Type B pancreatic cell (in vitro differentiated cells): ENCODE measurements around the gene SLC4A9. TPM values are rescaled to one million over a fixed set of nuclear protein-coding genes. Genes with fewer than 3 reads are reported as not detected.
A peak's percentile ranks its signal among the peaks of the same experiment; 100 is the strongest.

Experiments
- DNase-seq: peaks from one replicate; pipeline ENCODE4 v3.0.0; 2021; ENCODE audit warnings: mixed read lengths; ENCODE audit not compliant: unreplicated experiment; ENCODE audit errors: extremely low spot score
- H3K27ac Mint-ChIP-seq: 2 replicates; pipeline ENCODE4 v1.8.0; 2021; ENCODE audit warnings: mild to moderate bottlenecking, mixed read lengths
- H3K27me3 Mint-ChIP-seq: 2 replicates; pipeline ENCODE4 v1.8.0; 2021; ENCODE audit warnings: mixed read lengths
- H3K36me3 Mint-ChIP-seq: 2 replicates; pipeline ENCODE4 v1.8.0; 2021; ENCODE audit warnings: mixed read lengths
- H3K4me1 Mint-ChIP-seq: one replicate; pipeline ENCODE4 v1.8.0; 2021; ENCODE audit warnings: mixed read lengths; ENCODE audit not compliant: unreplicated experiment
- H3K4me3 Mint-ChIP-seq: 2 replicates; pipeline ENCODE4 v1.8.0; 2021; ENCODE audit warnings: mild to moderate bottlenecking, mixed read lengths
- H3K9me3 Mint-ChIP-seq: 2 replicates; pipeline ENCODE4 v1.8.0; 2021; ENCODE audit warnings: mixed read lengths
- CTCF ChIP-seq: fragments of 200-600 bp; sonication (generic); conservative IDR thresholded peaks from 2 replicates; pipeline ENCODE4 v1.5.0; 2021; ENCODE audit warnings: antibody characterized with exemption, mild to moderate bottlenecking
- total RNA-seq: library from RNA; stranded (reverse); gene quantifications from 2 replicates; pipeline ENCODE4 v1.2.1, GENCODE V29; 2021; ENCODE audit warnings: low replicate concordance

The SLC4A9 gene
- total RNA-seq, 1 donor from 2014 or later, result not detected

GRCh38 chr5:140398379-140398811 is 38.4 kb downstream of the SLC4A9 start:
- DNase-seq, result no peak
- Mint-ChIP-seq H3K4me3 (no peak overlapping the region), H3K9me3 (no peaks in the 10 kb centered on the region), H3K27ac (peak overlapping the region; percentile 66), H3K36me3 (no peaks in the 10 kb centered on the region), H3K4me1 (no peaks in the 10 kb centered on the region), H3K27me3 (no peaks in the 10 kb centered on the region)
- no peak for TF ChIP-seq CTCF

DNA sequence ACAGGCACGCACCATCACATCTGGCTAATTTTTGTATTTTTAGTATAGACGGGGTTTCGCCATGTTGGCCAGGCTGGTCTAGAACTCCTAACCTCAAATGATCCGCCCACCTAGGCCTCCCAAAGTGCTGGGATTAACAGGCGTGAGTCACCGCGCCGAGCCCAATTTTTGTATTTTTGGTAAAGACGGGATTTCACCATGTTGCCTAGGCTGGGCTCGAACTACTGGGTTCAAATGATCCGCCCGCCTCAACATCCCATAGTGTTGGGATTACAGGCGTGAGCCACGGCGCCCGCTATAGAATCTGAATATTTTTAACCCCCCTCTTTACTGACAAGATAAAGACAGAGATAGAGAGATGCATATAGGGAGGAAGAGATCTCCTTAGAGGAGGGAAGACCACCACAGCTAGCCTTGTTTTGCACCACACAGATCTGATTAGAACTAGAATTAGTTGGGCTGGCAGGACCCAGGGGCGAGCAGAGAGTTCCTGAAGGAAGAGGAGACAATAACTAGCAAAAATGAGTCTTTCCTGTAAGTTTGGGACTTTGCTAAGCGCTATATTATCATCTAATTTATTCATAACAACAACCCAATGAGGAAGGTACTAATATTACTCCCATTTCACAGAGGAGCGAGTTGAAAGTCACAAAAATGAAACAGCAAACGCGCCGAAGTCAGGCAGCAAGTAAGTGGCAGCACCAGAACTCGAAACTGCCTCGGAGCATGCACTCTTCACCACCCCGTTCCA is 40.2 kb downstream of the SLC4A9 start:
- Mint-ChIP-seq H3K9me3 (no peaks in the 10 kb centered on the region), H3K27ac (no peak overlapping the region), H3K4me3 (no peak overlapping the region), H3K36me3 (peaks cover 8% of the 10 kb centered on the region), H3K4me1 (peaks cover 8% of the 10 kb centered on the region), H3K27me3 (no peaks in the 10 kb centered on the region)
- no peak for DNase-seq
- TF ChIP-seq CTCF, result no peak

- peak; percentile 89 for DNase-seq
- Mint-ChIP-seq H3K27ac (no peak overlapping the region), H3K9me3 (no peaks in the 10 kb centered on the region), H3K27me3 (no peaks in the 10 kb centered on the region), H3K36me3 (peaks cover 9% of the 10 kb centered on the region), H3K4me3 (no peak overlapping the region), H3K4me1 (peaks cover 8% of the 10 kb centered on the region)
- peak; percentile 15 for TF ChIP-seq CTCF
Observed at GRCh38 chr5:140400730-140401361, 40.9 kb downstream of the SLC4A9 start.

DNA sequence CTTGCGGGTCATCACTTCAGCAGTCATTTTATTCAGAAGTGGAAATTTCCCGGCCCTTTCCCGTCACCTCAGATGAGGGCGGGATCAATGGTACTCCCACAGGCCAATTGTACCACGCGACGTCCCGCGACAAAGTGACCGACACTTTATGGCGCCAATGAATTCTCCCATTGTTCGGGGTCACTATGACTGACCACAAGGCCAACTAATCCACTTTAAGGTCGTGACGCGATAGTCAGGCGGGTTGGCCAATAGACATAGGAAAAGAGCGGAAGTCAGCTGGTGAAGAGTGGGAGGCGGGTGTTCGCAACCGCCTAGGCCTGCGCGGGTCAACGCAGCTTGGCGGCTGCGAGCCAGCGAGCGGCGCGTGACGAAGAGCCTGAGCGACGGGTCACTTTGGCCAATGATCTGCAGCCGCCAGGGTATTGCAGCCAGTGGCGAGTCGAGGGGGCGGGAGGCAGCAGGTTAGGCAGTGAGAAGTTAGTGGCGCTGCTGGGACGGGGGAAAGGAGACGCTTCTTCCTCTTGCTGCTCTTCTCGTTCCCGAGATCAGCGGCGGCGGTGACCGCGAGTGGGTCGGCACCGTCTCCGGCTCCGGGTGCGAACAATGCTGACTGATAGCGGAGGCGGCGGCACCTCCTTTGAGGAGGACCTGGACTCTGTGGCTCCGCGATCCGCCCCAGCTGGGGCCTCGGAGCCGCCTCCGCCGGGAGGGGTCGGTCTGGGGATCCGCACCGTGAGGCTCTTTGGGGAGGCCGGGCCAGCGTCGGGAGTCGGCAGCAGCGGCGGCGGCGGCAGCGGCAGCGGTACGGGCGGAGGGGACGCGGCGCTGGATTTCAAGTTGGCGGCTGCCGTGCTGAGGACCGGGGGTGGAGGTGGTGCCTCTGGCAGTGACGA is 41.6 kb downstream of the SLC4A9 start, which contains the start of gene ANKHD1:
TSS of gene ANKHD1 (plus strand) at position 472 of the 896 bp plus-strand sequence. CDS start at position 607, 135 bp downstream.
- TF ChIP-seq CTCF, result no peak
- peak; percentile 96 for DNase-seq
- no peak within 1 kb of the TSS for H3K27ac Mint-ChIP-seq
- no peaks in the 10 kb centered on the region for H3K9me3 Mint-ChIP-seq
- H3K27me3 Mint-ChIP-seq, result no peaks in the 10 kb centered on the region
- H3K4me1 Mint-ChIP-seq, result peaks cover 8% of the 10 kb centered on the region
- no peak within 1 kb of the TSS for H3K4me3 Mint-ChIP-seq
- H3K36me3 Mint-ChIP-seq, result peaks cover 9% of the 10 kb centered on the region

GRCh38 chr5:140402258-140403074 is 42.5 kb downstream of the SLC4A9 start:
- Mint-ChIP-seq H3K36me3 (peaks cover 9% of the 10 kb centered on the region), H3K27ac (no peak overlapping the region), H3K4me1 (peaks cover 8% of the 10 kb centered on the region), H3K4me3 (no peak overlapping the region), H3K9me3 (no peaks in the 10 kb centered on the region), H3K27me3 (no peaks in the 10 kb centered on the region)
- no peak for TF ChIP-seq CTCF
- peak; percentile 72 for DNase-seq
